Sigmoid colon (tissue), 4 donors: ENCODE data around the gene CLECL1.

Source experiments
- CTCF ChIP-seq, 4 experiments: fragments of 450-650 bp in 3 of 4; fragments of 200-600 bp in 1 of 4; IDR thresholded peaks; one replicate each; pipeline ENCODE4 v1.5.1; 2016 to 2019; ENCODE audit warnings: antibody characterized with exemption in 4 of 4, mild to moderate bottlenecking in 3 of 4, moderate library complexity in 2 of 4
- EP300 ChIP-seq, 4 donors: sonication (generic); formaldehyde crosslinking; IDR thresholded peaks; one replicate each; pipeline ENCODE4 v1.6.1; 2017; ENCODE audit warnings: antibody characterized with exemption in 4 of 4
- POLR2A ChIP-seq, 2 donors: fragments of 450-650 bp; IDR thresholded peaks; one replicate each; pipeline ENCODE4 v1.6.1; 2016; ENCODE audit warnings: antibody characterized with exemption in 2 of 2, mild to moderate bottlenecking in 2 of 2, moderate library complexity in 2 of 2
- POLR2AphosphoS5 ChIP-seq, 4 donors: sonication (generic); formaldehyde crosslinking; IDR thresholded peaks; one replicate each; pipeline ENCODE4 v1.6.1; 2017; ENCODE audit warnings: antibody characterized with exemption in 4 of 4

DNA sequence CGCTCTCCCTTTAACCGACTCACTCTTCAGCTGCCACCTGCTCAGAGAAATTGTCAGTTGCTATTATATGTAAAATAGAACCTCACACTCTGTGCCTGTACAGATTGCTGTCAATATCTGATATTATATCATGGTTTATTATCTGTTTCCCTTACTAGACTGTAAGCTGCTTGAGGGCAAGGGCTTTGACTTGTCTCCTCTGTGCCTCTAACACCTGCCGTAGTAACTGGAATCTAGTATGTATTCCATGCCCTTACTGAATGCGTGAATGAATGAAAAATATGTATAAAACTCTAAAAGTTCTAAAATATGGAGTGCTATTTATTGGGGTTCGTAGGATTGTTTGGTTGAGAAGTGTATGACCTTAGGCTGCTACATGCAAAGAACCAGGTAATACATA is 29.5 kb upstream of the CLECL1 start:
- TF ChIP-seq POLR2AphosphoS5 (IDR thresholded peaks at IDR 0.05) = no peak
- no peak for TF ChIP-seq POLR2A (IDR thresholded peaks at IDR 0.05)
- TF ChIP-seq CTCF (IDR thresholded peaks at IDR 0.05) = no peak
- TF ChIP-seq EP300 (IDR thresholded peaks at IDR 0.05) = no peak
